Measurements from ENCODE around the gene GFRA1. TPM values are rescaled to one million over a fixed set of nuclear protein-coding genes. Genes with fewer than 3 reads are reported as not detected.
A peak's percentile ranks its signal among the peaks of the same experiment; 100 is the strongest.

GFRA1 gene
- total and polyA plus RNA-seq, 5 experiments from 2014 or later: not detected

GRCh38 chr10:116120688-116121455, 152.1 kb downstream of the GFRA1 start:
- POLR2A ChIA-PET: no interaction called here
- Mint-ChIP-seq H3K27me3 (peaks cover 0 to 18% (median 0%) of the 10 kb centered on the region in 5 donors), H3K4me1 (no peaks in the 10 kb centered on the region), H3K9me3 (peaks cover 0 to 10% (median 0%) of the 10 kb centered on the region in 9 donors), H3K27ac (no peak overlapping the region), H3K4me3 (no peak overlapping the region), H3K36me3 (no peaks in the 10 kb centered on the region)
- no peak for DNase-seq
- no peak for ATAC-seq

DNA sequence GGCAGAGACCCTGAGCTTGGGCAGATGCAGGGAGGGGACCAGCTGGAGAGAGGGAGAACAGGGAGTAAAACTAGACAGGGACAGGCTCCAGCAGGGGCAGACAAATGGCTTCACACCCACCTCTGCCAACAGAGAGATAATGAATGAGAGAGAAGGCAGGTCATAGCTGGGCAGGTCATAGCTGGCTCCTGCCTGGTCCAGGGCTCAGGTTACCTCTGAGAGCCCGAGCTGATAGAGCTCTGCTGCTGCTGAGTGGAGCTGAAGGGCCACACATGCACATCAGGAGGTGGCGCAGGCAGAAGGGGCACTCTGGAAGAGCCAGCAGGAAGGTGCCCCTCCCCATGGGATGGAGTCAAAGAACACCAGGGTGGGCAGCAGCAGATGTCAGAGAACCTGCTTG, 154.2 kb downstream of the GFRA1 start:
- POLR2A ChIA-PET: no interaction called here
- Mint-ChIP-seq H3K4me3 (no peak overlapping the region), H3K36me3 (no peaks in the 10 kb centered on the region), H3K27me3 (peaks cover 0 to 20% (median 6%) of the 10 kb centered on the region in 5 donors), H3K9me3 (peaks cover 0 to 10% (median 0%) of the 10 kb centered on the region in 9 donors), H3K4me1 (no peaks in the 10 kb centered on the region), H3K27ac (no peak overlapping the region)
- no peak for DNase-seq
- ATAC-seq: no peak

- Mint-ChIP-seq H3K27me3 (peaks cover 0 to 10% (median 1%) of the 10 kb centered on the region in 5 donors), H3K36me3 (no peaks in the 10 kb centered on the region), H3K27ac (no peak overlapping the region), H3K9me3 (peaks cover 0 to 10% (median 0%) of the 10 kb centered on the region in 9 donors), H3K4me3 (no peak overlapping the region), H3K4me1 (no peaks in the 10 kb centered on the region)
- ATAC-seq (no peak), DNase-seq (no peak)
- POLR2A ChIA-PET: no interaction called here
Measured at GRCh38 chr10:116115797-116116196, 157.2 kb downstream of the GFRA1 start.

DNA sequence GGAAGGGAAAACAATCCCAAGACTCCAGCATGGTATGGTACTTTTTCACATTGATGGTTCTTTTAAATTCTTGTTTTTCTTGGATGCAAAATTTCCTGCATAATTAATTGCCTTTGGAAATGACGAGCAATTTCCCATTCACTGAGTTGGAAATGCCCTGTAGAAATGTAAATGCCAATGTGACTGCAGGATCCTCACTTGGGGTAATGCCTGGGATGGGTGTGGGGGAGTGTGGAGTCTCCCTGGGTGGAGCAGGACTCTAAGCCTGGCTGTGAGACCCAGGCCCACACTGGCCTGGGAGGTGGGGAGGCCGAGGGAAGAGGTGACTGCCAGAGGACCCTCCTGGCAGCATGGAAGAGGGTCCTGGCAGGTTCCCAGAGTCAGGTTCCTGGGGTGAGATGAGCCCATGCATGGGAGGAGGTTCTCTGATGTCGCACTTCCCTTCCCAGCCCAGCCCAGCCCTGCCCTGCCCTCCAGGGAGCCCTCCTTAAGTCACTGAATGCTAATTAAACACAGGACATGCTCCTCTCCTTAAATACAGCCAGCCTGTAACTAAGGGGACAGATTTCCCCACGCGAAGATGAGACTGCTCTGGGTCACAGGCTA, 157.9 kb downstream of the GFRA1 start:
- Mint-ChIP-seq H3K4me1 (no peaks in the 10 kb centered on the region), H3K4me3 (peak overlapping the region in 1 of 10 donors; percentile 42), H3K27me3 (peaks cover 0 to 10% (median 1%) of the 10 kb centered on the region in 5 donors), H3K9me3 (peaks cover 0 to 10% (median 0%) of the 10 kb centered on the region in 9 donors), H3K36me3 (no peaks in the 10 kb centered on the region), H3K27ac (no peak overlapping the region)
- DNase-seq (no peak), ATAC-seq (no peak)
- POLR2A ChIA-PET: no interaction called here

- H3K4me3 Mint-ChIP-seq: no peak overlapping the region
- ATAC-seq: no peak
- DNase-seq: no peak
- no peaks in the 10 kb centered on the region for H3K4me1 Mint-ChIP-seq
- H3K27me3 Mint-ChIP-seq: peaks cover 0 to 10% (median 1%) of the 10 kb centered on the region in 5 donors
- H3K9me3 Mint-ChIP-seq: peaks cover 0 to 8% (median 0%) of the 10 kb centered on the region in 9 donors
- H3K36me3 Mint-ChIP-seq: no peaks in the 10 kb centered on the region
- POLR2A ChIA-PET: no interaction called here
- no peak overlapping the region for H3K27ac Mint-ChIP-seq
Measured at GRCh38 chr10:116113721-116114501, 159.1 kb downstream of the GFRA1 start.

DNA sequence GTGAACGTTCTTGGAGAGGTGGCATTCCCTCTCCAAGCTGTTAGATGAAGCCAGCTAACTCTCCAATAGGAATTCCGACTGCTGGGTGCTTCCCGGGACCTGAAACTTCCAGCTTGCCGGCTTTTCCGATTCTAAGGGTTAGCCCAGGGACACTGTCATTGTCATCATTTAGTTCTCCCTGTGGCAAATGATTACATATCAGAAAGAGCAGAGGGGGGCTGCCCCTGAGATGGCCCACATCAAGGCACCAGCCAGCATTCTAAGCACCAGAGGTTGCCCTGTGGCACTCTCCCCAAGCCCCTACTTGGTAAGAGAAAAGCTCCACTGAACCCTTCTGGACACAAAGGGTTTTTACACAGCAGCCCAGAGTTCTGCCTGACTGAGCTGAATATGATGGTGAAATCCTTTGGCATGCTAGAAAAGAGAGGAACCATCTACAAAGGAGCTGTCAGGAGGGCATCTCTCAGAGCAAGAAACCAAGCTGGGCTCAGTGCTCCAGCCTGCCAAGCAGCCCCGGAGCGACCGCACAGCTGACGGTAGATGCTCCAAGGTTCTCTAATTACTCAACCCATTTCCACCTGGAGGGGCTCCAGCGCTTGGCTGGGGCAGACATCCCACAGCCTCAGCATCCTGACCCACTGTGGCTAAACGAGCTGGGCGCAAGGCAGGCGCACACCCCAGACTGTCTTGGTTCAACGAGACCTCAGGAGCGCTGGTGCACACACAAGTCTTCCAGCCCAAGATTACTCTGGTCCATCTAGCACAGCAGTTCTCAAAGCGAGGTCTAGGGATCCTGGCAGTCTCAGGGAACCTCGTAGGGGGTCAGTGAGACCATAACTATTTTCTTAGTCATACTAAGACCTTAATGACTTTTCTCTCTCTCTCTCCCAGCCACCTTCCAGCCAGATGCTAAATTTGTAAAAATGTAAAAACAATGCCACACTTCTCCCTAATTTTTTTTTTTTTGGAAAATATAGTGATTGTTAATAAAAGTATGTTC, 160.5 kb downstream of the GFRA1 start:
- Mint-ChIP-seq H3K36me3 (no peaks in the 10 kb centered on the region), H3K4me3 (no peak overlapping the region), H3K4me1 (no peaks in the 10 kb centered on the region), H3K27ac (no peak overlapping the region), H3K27me3 (peaks cover 0 to 8% (median 0%) of the 10 kb centered on the region in 5 donors), H3K9me3 (no peaks in the 10 kb centered on the region)
- POLR2A ChIA-PET: no interaction called here
- ATAC-seq: no peak
- DNase-seq: no peak

GRCh38 chr10:116111483-116112095, 161.4 kb downstream of the GFRA1 start:
- DNase-seq: no peak
- POLR2A ChIA-PET: interaction anchor here (0.6 kb wide), 1 partner anchor 24 kb away, joined by 3 read pairs; no protein-coding TSS in a partner anchor
- no peak overlapping the region for H3K27ac Mint-ChIP-seq
- H3K4me1 Mint-ChIP-seq: no peaks in the 10 kb centered on the region
- peaks cover 0 to 8% (median 0%) of the 10 kb centered on the region in 5 donors for H3K27me3 Mint-ChIP-seq
- H3K4me3 Mint-ChIP-seq: no peak overlapping the region
- ATAC-seq: no peak
- H3K36me3 Mint-ChIP-seq: no peaks in the 10 kb centered on the region
- no peaks in the 10 kb centered on the region for H3K9me3 Mint-ChIP-seq

DNA sequence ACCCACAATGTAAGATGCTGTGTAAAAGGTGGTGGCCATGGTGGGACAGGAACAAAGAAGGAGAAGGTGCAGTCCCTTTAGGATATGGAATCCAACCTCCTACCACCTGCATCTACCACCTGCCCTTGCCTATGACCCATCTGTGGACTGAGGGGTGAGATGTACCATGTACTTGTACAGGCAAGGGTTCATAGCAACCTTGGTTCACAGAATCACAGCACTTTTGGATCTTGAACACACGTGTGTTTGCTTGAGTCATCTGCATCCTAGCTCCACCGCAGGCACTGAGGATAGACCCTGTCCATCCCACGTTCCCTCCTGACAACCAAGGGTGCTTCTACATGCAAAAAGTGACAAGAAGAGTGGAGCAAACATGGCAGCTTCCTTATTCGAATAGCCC, 162.3 kb downstream of the GFRA1 start:
- POLR2A ChIA-PET: no interaction called here
- ATAC-seq: no peak
- Mint-ChIP-seq H3K36me3 (no peaks in the 10 kb centered on the region), H3K4me1 (no peaks in the 10 kb centered on the region), H3K27ac (no peak overlapping the region), H3K4me3 (no peak overlapping the region), H3K27me3 (peaks cover 0 to 8% (median 0%) of the 10 kb centered on the region in 5 donors), H3K9me3 (no peaks in the 10 kb centered on the region)
- DNase-seq: no peak

DNA sequence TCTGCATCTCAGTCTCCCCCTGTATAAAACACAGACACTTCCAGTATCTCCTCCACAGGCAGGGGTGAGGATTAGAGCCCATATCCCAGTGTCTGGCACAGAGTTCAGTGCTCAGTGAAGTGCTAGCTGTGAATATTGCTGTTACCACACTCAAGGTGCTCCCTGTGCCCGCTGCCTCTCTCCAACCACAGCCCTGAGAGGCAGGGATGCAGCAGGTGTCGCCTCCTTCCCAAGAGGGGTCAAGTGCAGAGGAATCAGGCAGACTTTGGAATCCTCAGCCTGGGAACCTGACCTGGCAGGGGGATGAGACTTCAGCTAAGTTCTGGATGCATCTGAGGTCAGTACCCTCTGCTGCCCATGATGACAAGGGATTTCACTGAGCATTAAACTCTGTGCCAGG, 163.1 kb downstream of the GFRA1 start:
- no peak overlapping the region for H3K27ac Mint-ChIP-seq
- DNase-seq (no peak), ATAC-seq (no peak)
- no peaks in the 10 kb centered on the region for H3K4me1 Mint-ChIP-seq
- no peak overlapping the region for H3K4me3 Mint-ChIP-seq
- H3K9me3 Mint-ChIP-seq: no peaks in the 10 kb centered on the region
- POLR2A ChIA-PET: no interaction called here
- H3K36me3 Mint-ChIP-seq: no peaks in the 10 kb centered on the region
- peaks cover 0 to 6% (median 0%) of the 10 kb centered on the region in 5 donors for H3K27me3 Mint-ChIP-seq

DNA sequence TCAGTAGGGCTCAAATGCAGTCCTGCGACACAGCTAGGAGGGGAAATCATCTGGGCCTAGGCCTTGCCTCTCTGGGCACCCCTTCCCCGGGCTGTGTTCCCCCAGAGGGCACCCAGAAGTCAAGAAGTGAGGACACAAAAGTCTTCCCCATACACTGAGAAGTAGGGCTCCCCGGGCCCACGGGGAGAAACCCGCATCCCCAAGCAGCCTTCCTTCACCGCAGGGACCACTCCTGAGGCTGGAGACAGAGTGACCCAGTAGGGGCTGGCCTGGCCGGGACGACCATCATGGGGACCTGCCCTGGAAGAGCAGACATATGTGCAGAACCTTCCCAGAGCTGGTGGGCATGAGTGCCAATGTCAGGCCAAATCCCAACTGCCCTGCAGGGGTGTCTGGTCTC, 163.5 kb downstream of the GFRA1 start:
- no peak for DNase-seq
- H3K27ac Mint-ChIP-seq: no peak overlapping the region
- H3K4me1 Mint-ChIP-seq: no peaks in the 10 kb centered on the region
- H3K36me3 Mint-ChIP-seq: no peaks in the 10 kb centered on the region
- H3K9me3 Mint-ChIP-seq: no peaks in the 10 kb centered on the region
- peaks cover 0 to 6% (median 0%) of the 10 kb centered on the region in 5 donors for H3K27me3 Mint-ChIP-seq
- POLR2A ChIA-PET: no interaction called here
- H3K4me3 Mint-ChIP-seq: no peak overlapping the region
- ATAC-seq: no peak

DNA sequence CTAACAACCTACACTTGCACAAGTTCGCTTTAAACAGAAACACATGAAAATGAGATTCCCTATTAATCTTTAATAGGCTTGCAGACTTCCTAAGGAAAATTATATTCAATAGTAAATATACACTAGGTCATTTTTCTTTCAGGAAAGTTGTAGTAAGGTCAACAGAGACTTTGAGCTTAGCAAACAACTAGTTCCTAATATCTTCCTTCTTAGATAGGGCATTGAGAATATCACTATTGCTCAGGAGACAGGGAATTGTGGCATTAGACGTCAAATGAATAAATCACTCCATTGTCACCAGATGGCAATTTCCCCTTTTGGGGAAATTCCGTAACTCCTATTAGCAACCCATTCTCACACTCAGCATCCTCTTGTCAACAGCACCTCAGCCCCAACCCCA, 164.9 kb downstream of the GFRA1 start:
- peaks cover 0 to 5% (median 0%) of the 10 kb centered on the region in 5 donors for H3K27me3 Mint-ChIP-seq
- H3K4me3 Mint-ChIP-seq: no peak overlapping the region
- H3K36me3 Mint-ChIP-seq: no peaks in the 10 kb centered on the region
- no peak overlapping the region for H3K27ac Mint-ChIP-seq
- DNase-seq (no peak), ATAC-seq (no peak)
- POLR2A ChIA-PET: no interaction called here
- H3K4me1 Mint-ChIP-seq: no peaks in the 10 kb centered on the region
- no peaks in the 10 kb centered on the region for H3K9me3 Mint-ChIP-seq

- no peak for ATAC-seq
- peaks cover 0 to 4% (median 0%) of the 10 kb centered on the region in 9 donors for H3K9me3 Mint-ChIP-seq
- POLR2A ChIA-PET: no interaction called here
- no peaks in the 10 kb centered on the region for H3K4me1 Mint-ChIP-seq
- H3K27me3 Mint-ChIP-seq: peaks cover 0 to 5% (median 0%) of the 10 kb centered on the region in 5 donors
- H3K4me3 Mint-ChIP-seq: no peak overlapping the region
- H3K36me3 Mint-ChIP-seq: no peaks in the 10 kb centered on the region
- H3K27ac Mint-ChIP-seq: no peak overlapping the region
- no peak for DNase-seq
Measured at GRCh38 chr10:116106611-116107010, 166.4 kb downstream of the GFRA1 start.
